K562 (cell line): ENCODE data around the gene SDK1. TPM values are rescaled to one million over a fixed set of nuclear protein-coding genes. Genes with fewer than 3 reads are reported as not detected.

ENCODE experiments used
- ATAC-seq: fragments of 200-7000 bp; cut with Tn5 transposase; 3 replicates; pipeline ENCODE4 v1.9.1; 2020; ENCODE audit warnings: moderate library complexity
- BruUV-seq: library from RNA; stranded (reverse); fragments of 400-500 nt; replicated peaks from 2 replicates; lab custom pipeline; 2021; lab: Mats Ljungman, UMichigan
- CTCF ChIA-PET: fragments of 300-600 bp; formaldehyde crosslinking; extraction: SDS; loops from one replicate; lab custom pipeline; 2021; ENCODE audit warnings: low intra/inter-chr PET ratio; lab: Yijun Ruan, JAX
- POLR2A ChIA-PET: fragments of 300-600, 350-650 bp; sonication (Branson Sonifier 250); formaldehyde crosslinking; extraction: SDS; loops from one replicate; lab custom pipeline; 2021; ENCODE audit warnings: antibody characterized with exemption, inconsistent platforms; lab: Yijun Ruan, JAX
- DNase-seq, 4 experiments: peaks; one replicate each; pipeline versions ENCODE4 v3.0.0 to v3.0.0-alpha.2; 2011 to 2018; ENCODE audit warnings: low spot score in 3 of 4, mixed read lengths in 3 of 4; ENCODE audit errors: extremely low read depth in 1 of 4
- FAIRE-seq: peaks from 2 replicates; lab custom pipeline; 2011; peaks lifted over from hg19 to GRCh38; lab: Jason Lieb, UNC
- H2AFZ ChIP-seq: 2 replicates; pipeline ENCODE4 v1.6.0; 2011; ENCODE audit warnings: low read depth, low read length, control low read depth, inconsistent platforms
- H3K27ac ChIP-seq: fragments of 200-600 bp; 3 replicates; pipeline ENCODE4 v1.8.0; 2011; ENCODE audit warnings: low read depth, mild to moderate bottlenecking, control low read depth, inconsistent platforms, low read length, moderate library complexity, mixed read lengths; ENCODE audit errors: extremely low read depth
- H3K27me3 ChIP-seq, 2 experiments: fragments of 300-600 bp in 1 of 2; 2 replicates in 1 of 2; 3 replicates in 1 of 2; pipeline versions ENCODE4 v1.6.0 to v1.8.0; 2011; ENCODE audit warnings: inconsistent platforms in 2 of 2, low read length in 2 of 2, mild to moderate bottlenecking in 1 of 2, mixed read lengths in 1 of 2, moderate library complexity in 1 of 2; ENCODE audit not compliant: control insufficient read depth in 2 of 2, insufficient read depth in 2 of 2
- H3K36me3 ChIP-seq: fragments of 300-600 bp; 3 replicates; pipeline ENCODE4 v1.8.0; 2011; ENCODE audit warnings: mild to moderate bottlenecking, low read length, inconsistent platforms; ENCODE audit not compliant: control insufficient read depth, insufficient read depth
- H3K4me1 ChIP-seq, 2 experiments: fragments of 200-600 bp in 1 of 2; replicated peaks in 1 of 2; 2 replicates in 1 of 2; 3 replicates in 1 of 2; pipeline versions ENCODE4 v1.5.1 to v1.8.0; 2011; ENCODE audit warnings: inconsistent platforms in 2 of 2, low read length in 2 of 2, mild to moderate bottlenecking in 1 of 2, mixed read lengths in 1 of 2, moderate library complexity in 1 of 2; ENCODE audit not compliant: control insufficient read depth in 2 of 2, insufficient read depth in 2 of 2
- H3K4me2 ChIP-seq: 2 replicates; pipeline ENCODE4 v1.6.1; 2011; ENCODE audit warnings: low read length, control low read depth, inconsistent platforms, mixed read lengths; ENCODE audit not compliant: insufficient read depth
- H3K4me3 ChIP-seq: fragments of 200-600 bp; sonication (generic), shearing (Covaris generic); 2 replicates; pipeline ENCODE4 v1.5.1; 2016; ENCODE audit warnings: control low read depth, inconsistent platforms
- H3K79me2 ChIP-seq: fragments of 200-600 bp; 3 replicates; pipeline ENCODE4 v1.8.0; 2011; ENCODE audit warnings: low read length, inconsistent platforms; ENCODE audit not compliant: control insufficient read depth, insufficient read depth
- H3K9ac ChIP-seq, 2 experiments: 2 replicates each; pipeline versions ENCODE4 v1.6.0 to v1.6.1; 2011; ENCODE audit warnings: low read depth in 2 of 2, low read length in 2 of 2, control low read depth in 1 of 2, inconsistent platforms in 1 of 2, mild to moderate bottlenecking in 1 of 2, mixed read lengths in 1 of 2; ENCODE audit not compliant: insufficient read depth in 1 of 2
- H3K9me1 ChIP-seq: one replicate; pipeline ENCODE4 v1.6.0; 2011; ENCODE audit warnings: inconsistent platforms, mild to moderate bottlenecking, low read length, moderate library complexity; ENCODE audit not compliant: control insufficient read depth, insufficient read depth
- H3K9me3 ChIP-seq: replicated peaks from 2 replicates; pipeline ENCODE4 v1.5.1; 2011; ENCODE audit warnings: low read depth, low read length, inconsistent platforms; ENCODE audit not compliant: control insufficient read depth, insufficient read depth
- H4K20me1 ChIP-seq: replicated peaks from 2 replicates; pipeline ENCODE4 v1.6.1; 2011; ENCODE audit warnings: low read length, inconsistent platforms, mixed read lengths; ENCODE audit not compliant: control insufficient read depth, insufficient read depth
- C11orf30 ChIP-seq: fragments of 450-650 bp; IDR thresholded peaks from 2 replicates; pipeline ENCODE4 v1.6.1; 2016; ENCODE audit warnings: low read depth, mild to moderate bottlenecking
- CHD2 ChIP-seq: IDR thresholded peaks from 2 replicates; pipeline ENCODE4 v1.6.1; 2011; ENCODE audit warnings: low read depth, low read length
- HSF4 ChIP-seq: fragments of 250-450 bp; sonication (Bioruptor Pico); IDR thresholded peaks from 2 replicates; pipeline ENCODE4 v2.1.2; 2022; ENCODE audit warnings: mild to moderate bottlenecking, moderate library complexity, borderline replicate concordance
- MTA3 ChIP-seq: fragments of 450-650 bp; formaldehyde crosslinking; IDR thresholded peaks from 2 replicates; pipeline ENCODE4 v1.6.1; 2017; ENCODE audit warnings: mild to moderate bottlenecking, borderline replicate concordance
- PHB2 ChIP-seq: fragments of 450-650 bp; IDR thresholded peaks from 2 replicates; pipeline ENCODE4 v1.6.1; 2017; ENCODE audit warnings: low read depth
- PURB ChIP-seq: sonication (generic); formaldehyde crosslinking; IDR thresholded peaks from 2 replicates; pipeline ENCODE4 v1.9.0; 2021; ENCODE audit warnings: low read depth, mild to moderate bottlenecking, missing genetic modification reagents
- TRIM24 ChIP-seq, 2 experiments: fragments of 450-650 bp; IDR thresholded peaks; 2 replicates each; pipeline ENCODE4 v1.6.1; 2016
- ZC3H11A ChIP-seq: IDR thresholded peaks from 2 replicates; pipeline ENCODE4 v1.6.1; 2012; ENCODE audit warnings: low read depth, low read length, improper control_type of control experiment
- ZNF445 ChIP-seq: fragments of 250-450 bp; sonication (Bioruptor Pico); IDR thresholded peaks from 2 replicates; pipeline ENCODE4 v1.4.0; 2020; ENCODE audit warnings: low read depth, mild to moderate bottlenecking, moderate library complexity
- WGBS: fragments of 100-300 bp; shearing (Covaris generic); methylation state at CpG from one replicate; pipeline ENCODE4 v1.1.6; 2016; ENCODE audit warnings: low coverage, mixed read lengths; ENCODE audit not compliant: insufficient coverage; ENCODE audit errors: missing lambda C conversion rate; 5-methylcytosine and 5-hydroxymethylcytosine counted together
- in situ Hi-C: fragments of 300-500 bp; cut with MboI; formaldehyde crosslinking; loops from 4 replicates; pipeline ENCODE4 v1.15.0; 2018; ENCODE audit warnings: inconsistent platforms, mixed read lengths
- intact Hi-C: fragments of 100-400 bp; cut with micrococcal nuclease; formaldehyde crosslinking; loops from 2 replicates; pipeline ENCODE4 v1.14.2; 2022
- polyA plus RNA-seq, 8 experiments: library from polyadenylated mRNA; depleted of rRNA in 4 of 8; stranded (reverse) in 5 of 8; unstranded in 3 of 8; fragments of >200 nt; fragmentation: Nextera tagmentation in 2 of 8; fragmentation: Illumina TruSeq in 1 of 8; extraction: Ambion mirVana in 2 of 8; extraction: Trizol in 1 of 8; gene quantifications; 2 replicates each; pipeline versions ENCODE4 v1.2.1 to v1.2.3, GENCODE V29; 2011 to 2014; ENCODE audit warnings: inconsistent platforms in 1 of 8, missing spikeins in 1 of 8
- total RNA-seq, 7 experiments: library from RNA; depleted of rRNA in 6 of 7; stranded (reverse); fragments of >200 nt in 6 of 7; fragmentation: Illumina TruSeq in 2 of 7; extraction: Trizol in 2 of 7; gene quantifications; 2 replicates each; pipeline versions ENCODE4 v1.2.1 to v1.2.3, GENCODE V29; 2011 to 2021; ENCODE audit warnings: low replicate concordance in 1 of 7
- TF ChIP-seq, protein P1 (sequence below): fragments of 250-450 bp; sonication (Bioruptor Pico); IDR thresholded peaks from 2 replicates; pipeline ENCODE4 v1.9.0; 2021; ENCODE audit warnings: mild to moderate bottlenecking
- TF ChIP-seq, protein P2 (sequence below): sonication (generic); formaldehyde crosslinking; IDR thresholded peaks from 2 replicates; pipeline ENCODE4 v1.8.1; 2022; ENCODE audit warnings: missing genetic modification reagents
- TF ChIP-seq, protein P3 (sequence below), 2 experiments: fragments of 450-650 bp; IDR thresholded peaks; 2 replicates each; pipeline ENCODE4 v1.6.1; 2018; ENCODE audit warnings: mild to moderate bottlenecking in 2 of 2, low read depth in 1 of 2; ENCODE audit not compliant: partially characterized antibody in 2 of 2

SDK1 gene
- total and polyA plus RNA-seq, 9 of the 15 experiments (the other 6 are each of a cell fraction or from before 2014, with no cell fraction given) = 0.16 TPM; not detected in 8

DNA sequence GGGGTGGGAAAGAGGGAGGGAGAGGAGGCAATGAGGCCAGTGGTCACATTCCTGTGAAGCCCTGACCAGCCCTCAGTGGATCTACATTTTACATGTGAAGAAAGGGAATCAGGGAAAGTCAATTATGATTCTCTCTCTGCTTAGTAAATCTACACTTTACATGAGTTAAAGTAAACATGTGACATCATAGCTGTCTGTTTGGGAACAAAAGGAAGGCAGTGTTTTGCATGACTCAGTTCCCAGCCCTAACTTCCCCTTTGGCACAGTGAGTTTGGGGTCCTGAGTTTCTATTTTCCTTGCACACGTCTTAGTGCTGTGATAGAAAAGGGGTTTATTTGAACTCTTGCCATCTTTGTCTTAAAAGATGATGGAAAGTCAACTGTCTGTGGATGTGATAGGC lies 615.1 kb downstream of the SDK1 start:
- POLR2A ChIA-PET = no interaction called here
- no peak for TF ChIP-seq ZNF445 (CRISPR knock-in tag)
- TF ChIP-seq CHD2 = no peak
- TF ChIP-seq, protein P1, sequence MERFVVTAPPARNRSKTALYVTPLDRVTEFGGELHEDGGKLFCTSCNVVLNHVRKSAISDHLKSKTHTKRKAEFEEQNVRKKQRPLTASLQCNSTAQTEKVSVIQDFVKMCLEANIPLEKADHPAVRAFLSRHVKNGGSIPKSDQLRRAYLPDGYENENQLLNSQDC = no peak
- no peak for TF ChIP-seq ZC3H11A
- TF ChIP-seq PURB = no peak
- TF ChIP-seq, all 486 proteins: peak for 0
- Histone ChIP-seq H3K4me3 (no peak overlapping the region), H4K20me1 (no peaks in the 10 kb centered on the region), H3K27ac (no peak overlapping the region), H3K4me2 (no peak overlapping the region), H3K36me3 (no peaks in the 10 kb centered on the region), H3K9me3 (no peaks in the 10 kb centered on the region), H2AFZ (no peak overlapping the region), H3K9me1 (no peaks in the 10 kb centered on the region), H3K27me3 (peaks cover 2 to 20% of the 10 kb centered on the region in 2 experiments; a peak in 3 of 5 replicates), H3K4me1 (no peaks in the 10 kb centered on the region), H3K9ac (no peak overlapping the region), H3K79me2 (no peaks in the 10 kb centered on the region)
- CTCF ChIA-PET = no interaction called here
- WGBS = 8% methylated on average over 1 of the region's 1 CpG
- FAIRE-seq (no peak), DNase-seq (no peak), ATAC-seq (no peak)
- no TSS peak for BruUV-seq
- intact Hi-C loops (no loop called here), in situ Hi-C loops (no loop called here)

DNA sequence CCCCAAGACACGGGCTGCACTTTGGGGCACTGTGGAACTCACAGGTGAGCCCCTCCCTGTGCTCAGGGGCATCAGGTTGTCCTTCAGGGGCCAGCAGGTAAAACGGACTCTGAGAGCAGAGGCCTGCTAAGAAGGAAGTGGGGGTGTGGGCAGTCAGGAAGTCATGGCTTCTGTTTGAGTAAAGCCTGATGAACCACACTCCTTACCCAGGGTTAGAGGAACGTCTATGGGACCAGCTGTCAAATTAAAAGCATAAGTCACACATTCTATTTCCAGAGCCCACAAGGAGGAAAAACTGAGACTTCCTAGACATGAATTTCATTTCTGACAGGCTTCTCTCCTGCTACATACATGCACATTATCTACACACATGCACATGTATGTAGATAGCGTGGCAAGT lies 616.4 kb downstream of the SDK1 start:
- Histone ChIP-seq H3K27ac (no peak overlapping the region), H4K20me1 (no peaks in the 10 kb centered on the region), H3K4me2 (no peak overlapping the region), H3K9ac (no peak overlapping the region), H3K36me3 (no peaks in the 10 kb centered on the region), H3K4me3 (no peak overlapping the region), H3K9me1 (no peaks in the 10 kb centered on the region), H3K79me2 (no peaks in the 10 kb centered on the region), H3K4me1 (no peaks in the 10 kb centered on the region), H2AFZ (no peak overlapping the region), H3K27me3 (peaks cover 0 to 22% of the 10 kb centered on the region in 2 experiments; a peak in 3 of 5 replicates), H3K9me3 (no peaks in the 10 kb centered on the region)
- DNase-seq = no peak
- in situ Hi-C loops (no loop called here), intact Hi-C loops (no loop called here)
- POLR2A ChIA-PET = no interaction called here
- CTCF ChIA-PET = no interaction called here
- BruUV-seq = no TSS peak
- ATAC-seq = no peak
- 2% methylated on average over 4 of the region's 4 CpGs for WGBS
- no peak for FAIRE-seq
- TF ChIP-seq, protein P2, sequence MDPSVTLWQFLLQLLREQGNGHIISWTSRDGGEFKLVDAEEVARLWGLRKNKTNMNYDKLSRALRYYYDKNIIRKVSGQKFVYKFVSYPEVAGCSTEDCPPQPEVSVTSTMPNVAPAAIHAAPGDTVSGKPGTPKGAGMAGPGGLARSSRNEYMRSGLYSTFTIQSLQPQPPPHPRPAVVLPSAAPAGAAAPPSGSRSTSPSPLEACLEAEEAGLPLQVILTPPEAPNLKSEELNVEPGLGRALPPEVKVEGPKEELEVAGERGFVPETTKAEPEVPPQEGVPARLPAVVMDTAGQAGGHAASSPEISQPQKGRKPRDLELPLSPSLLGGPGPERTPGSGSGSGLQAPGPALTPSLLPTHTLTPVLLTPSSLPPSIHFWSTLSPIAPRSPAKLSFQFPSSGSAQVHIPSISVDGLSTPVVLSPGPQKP = no peak
- TF ChIP-seq C11orf30 = no peak
- TF ChIP-seq TRIM24 (IDR thresholded peaks at IDR 0.05) = no peak
- no peak for TF ChIP-seq HSF4 (CRISPR knock-in tag)
- TF ChIP-seq, protein P3, sequence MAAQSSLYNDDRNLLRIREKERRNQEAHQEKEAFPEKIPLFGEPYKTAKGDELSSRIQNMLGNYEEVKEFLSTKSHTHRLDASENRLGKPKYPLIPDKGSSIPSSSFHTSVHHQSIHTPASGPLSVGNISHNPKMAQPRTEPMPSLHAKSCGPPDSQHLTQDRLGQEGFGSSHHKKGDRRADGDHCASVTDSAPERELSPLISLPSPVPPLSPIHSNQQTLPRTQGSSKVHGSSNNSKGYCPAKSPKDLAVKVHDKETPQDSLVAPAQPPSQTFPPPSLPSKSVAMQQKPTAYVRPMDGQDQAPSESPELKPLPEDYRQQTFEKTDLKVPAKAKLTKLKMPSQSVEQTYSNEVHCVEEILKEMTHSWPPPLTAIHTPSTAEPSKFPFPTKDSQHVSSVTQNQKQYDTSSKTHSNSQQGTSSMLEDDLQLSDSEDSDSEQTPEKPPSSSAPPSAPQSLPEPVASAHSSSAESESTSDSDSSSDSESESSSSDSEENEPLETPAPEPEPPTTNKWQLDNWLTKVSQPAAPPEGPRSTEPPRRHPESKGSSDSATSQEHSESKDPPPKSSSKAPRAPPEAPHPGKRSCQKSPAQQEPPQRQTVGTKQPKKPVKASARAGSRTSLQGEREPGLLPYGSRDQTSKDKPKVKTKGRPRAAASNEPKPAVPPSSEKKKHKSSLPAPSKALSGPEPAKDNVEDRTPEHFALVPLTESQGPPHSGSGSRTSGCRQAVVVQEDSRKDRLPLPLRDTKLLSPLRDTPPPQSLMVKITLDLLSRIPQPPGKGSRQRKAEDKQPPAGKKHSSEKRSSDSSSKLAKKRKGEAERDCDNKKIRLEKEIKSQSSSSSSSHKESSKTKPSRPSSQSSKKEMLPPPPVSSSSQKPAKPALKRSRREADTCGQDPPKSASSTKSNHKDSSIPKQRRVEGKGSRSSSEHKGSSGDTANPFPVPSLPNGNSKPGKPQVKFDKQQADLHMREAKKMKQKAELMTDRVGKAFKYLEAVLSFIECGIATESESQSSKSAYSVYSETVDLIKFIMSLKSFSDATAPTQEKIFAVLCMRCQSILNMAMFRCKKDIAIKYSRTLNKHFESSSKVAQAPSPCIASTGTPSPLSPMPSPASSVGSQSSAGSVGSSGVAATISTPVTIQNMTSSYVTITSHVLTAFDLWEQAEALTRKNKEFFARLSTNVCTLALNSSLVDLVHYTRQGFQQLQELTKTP (IDR thresholded peaks at IDR 0.05; ENCODE audit: low read depth in 1 of 2, partially characterized antibody in 2 of 2) = no peak
- no peak for TF ChIP-seq PHB2
- no peak for TF ChIP-seq MTA3
